ENCODE data around the gene GTF2A1.

GRCh38 chr14:81234278-81234677, 13.5 kb upstream of the GTF2A1 start:
- TF ChIP-seq, protein P1, sequence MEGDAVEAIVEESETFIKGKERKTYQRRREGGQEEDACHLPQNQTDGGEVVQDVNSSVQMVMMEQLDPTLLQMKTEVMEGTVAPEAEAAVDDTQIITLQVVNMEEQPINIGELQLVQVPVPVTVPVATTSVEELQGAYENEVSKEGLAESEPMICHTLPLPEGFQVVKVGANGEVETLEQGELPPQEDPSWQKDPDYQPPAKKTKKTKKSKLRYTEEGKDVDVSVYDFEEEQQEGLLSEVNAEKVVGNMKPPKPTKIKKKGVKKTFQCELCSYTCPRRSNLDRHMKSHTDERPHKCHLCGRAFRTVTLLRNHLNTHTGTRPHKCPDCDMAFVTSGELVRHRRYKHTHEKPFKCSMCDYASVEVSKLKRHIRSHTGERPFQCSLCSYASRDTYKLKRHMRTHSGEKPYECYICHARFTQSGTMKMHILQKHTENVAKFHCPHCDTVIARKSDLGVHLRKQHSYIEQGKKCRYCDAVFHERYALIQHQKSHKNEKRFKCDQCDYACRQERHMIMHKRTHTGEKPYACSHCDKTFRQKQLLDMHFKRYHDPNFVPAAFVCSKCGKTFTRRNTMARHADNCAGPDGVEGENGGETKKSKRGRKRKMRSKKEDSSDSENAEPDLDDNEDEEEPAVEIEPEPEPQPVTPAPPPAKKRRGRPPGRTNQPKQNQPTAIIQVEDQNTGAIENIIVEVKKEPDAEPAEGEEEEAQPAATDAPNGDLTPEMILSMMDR (IDR thresholded peaks at IDR 0.05), result no peak
- no peak for TF ChIP-seq POLR2A (IDR thresholded peaks at IDR 0.05)
